Limb (tissue), 2 donors: ENCODE results near the gene TMPRSS5.
"Not testable (repeated sequence)": the region's sequence is repeated elsewhere in the genome, so short reads cannot be mapped to it uniquely, and the experiment has no call there.

ENCODE experiments used
- DNase-seq, 2 donors: peaks; one replicate each; pipeline ENCODE4 v3.0.0-alpha.2; 2016; ENCODE audit errors: extremely low spot score in 2 of 2

The TMPRSS5 gene

DNA sequence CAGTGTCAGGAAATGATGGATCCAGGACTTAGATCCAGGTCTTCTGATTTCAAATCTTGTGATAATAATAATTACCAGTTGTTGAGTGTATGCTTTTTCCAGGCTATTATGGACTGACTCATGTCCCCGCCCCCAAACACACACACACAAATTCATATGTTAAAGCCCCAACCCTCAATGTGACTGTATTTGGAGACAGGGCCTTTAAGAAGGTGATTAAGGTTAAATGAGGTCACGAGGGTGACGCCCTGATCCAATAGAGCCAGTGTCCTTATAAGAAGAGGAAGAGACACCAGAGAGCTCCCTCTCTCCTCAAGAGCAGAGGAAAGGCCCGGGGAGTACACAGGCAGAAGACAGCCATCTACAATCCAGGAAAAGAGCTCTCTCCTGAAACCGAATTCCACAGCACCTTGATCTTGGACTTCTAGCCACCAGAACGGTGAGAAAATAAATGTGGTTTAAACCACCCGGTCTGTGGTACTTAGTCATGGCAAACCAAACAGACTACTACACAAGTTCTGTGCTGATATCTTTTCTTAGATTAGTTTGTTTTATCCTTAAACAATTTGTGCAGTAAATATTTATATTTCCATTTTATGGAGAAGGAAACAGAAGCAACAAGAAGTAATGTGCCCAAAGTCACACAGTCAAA, 8.2 kb downstream of the TMPRSS5 start:
- no peak for DNase-seq

- no peak for DNase-seq
Observed at GRCh38 chr11:113697111-113697510, 9.0 kb downstream of the TMPRSS5 start.

- DNase-seq = no peak
Observed at GRCh38 chr11:113695207-113695606, 10.9 kb downstream of the TMPRSS5 start.

GRCh38 chr11:113694390-113694789, 11.7 kb downstream of the TMPRSS5 start:
- DNase-seq = no peak

DNA sequence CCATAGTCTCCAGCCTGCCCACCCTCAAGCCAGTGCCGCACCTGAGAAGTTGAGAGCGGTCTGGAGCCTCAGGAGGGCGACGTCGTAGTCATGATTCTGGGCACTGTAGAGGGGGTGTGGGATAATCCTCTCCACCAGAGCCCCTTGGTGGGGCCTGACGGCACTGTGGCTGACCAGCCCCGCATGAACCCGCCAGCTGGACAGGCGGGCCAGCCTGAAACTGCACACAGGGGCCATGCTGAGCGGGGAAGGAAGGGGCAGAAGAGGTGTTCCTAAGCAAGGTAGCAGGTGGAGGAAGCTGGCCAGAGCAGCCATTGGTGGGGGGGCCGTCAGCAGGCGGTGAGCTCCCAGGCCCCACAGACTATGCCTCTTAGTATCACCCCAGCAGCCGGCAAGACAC, 13.1 kb downstream of the TMPRSS5 start:
- DNase-seq = no peak

- DNase-seq = no peak
Observed at GRCh38 chr11:113690619-113691569, 15.2 kb downstream of the TMPRSS5 start.

- DNase-seq = no peak
Observed at GRCh38 chr11:113689768-113690618, 16.1 kb downstream of the TMPRSS5 start.

GRCh38 chr11:113685654-113686359, 20.3 kb downstream of the TMPRSS5 start:
- DNase-seq = no peak

DNA sequence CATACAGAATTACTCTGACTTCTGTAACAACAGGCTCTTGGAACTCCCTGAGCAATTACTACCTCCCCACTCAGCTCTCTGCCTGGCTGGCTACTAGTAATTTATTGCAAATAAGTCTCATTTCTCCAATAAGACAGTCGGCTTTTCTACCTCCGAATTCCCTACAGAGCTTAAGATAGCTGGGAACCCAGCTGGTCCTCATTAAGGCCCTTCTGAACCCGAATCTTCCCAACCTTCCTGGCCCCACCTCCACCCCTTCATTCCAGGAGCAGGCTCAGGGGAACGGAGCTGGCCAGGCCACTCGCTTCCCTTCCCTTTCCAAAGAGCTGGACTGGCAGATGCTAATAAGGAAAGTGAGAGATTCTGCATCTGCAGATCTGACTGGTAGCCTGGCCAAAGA, 21.6 kb downstream of the TMPRSS5 start:
- no peak for DNase-seq

DNA sequence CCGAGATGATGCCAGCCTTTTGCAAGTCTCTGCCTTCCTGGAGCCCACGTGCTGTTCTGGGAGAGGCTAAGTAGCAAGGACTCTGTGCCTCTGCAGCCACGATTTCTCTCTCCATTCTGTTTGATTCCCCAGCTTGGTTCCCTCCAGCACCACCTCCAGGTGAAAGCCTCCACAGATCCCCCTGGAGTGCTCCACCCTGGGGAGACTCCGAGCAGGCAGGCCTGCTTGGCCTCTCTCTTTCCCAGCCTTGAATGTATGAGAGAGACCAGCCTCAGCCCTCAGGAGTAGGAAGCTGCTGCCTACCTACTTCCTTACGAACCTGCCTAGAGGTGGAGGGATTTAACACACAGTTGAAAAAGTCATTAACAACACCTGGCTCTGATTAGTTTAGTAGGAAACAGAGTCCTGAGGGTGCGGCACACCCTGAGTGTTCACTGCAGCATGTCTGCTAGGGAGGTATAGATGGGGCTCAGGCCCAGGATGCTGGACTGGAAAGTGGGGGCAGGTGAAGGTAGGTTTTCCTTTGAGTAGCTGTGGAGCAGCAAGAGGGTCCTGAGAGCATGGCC, 22.5 kb downstream of the TMPRSS5 start:
- DNase-seq = no peak

GRCh38 chr11:113681711-113682413, 24.2 kb downstream of the TMPRSS5 start:
- DNase-seq = no peak

DNA sequence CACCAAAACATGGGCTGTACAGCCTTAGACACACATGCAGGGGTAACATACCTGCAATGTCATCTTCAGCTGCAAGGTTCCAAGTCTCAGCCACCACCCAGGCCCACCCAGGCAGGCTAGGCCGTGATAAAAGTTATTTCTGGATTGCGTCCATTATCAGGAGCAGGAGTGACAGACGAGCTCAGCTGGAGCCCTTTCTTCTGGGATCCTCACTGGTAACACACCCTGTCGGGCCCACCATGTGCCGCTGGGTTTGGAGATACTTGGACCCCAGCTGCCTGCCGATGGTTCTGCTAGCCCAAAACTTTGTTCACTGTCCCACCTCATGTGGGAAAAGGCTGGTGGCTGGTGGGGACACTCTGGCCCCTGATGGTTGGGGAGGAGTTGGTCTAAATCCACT, 24.8 kb downstream of the TMPRSS5 start:
- DNase-seq = no peak

- no peak for DNase-seq
Observed at GRCh38 chr11:113677685-113678084, 28.4 kb downstream of the TMPRSS5 start.

- DNase-seq = no peak
Observed at GRCh38 chr11:113675565-113675964, 30.5 kb downstream of the TMPRSS5 start.

- no peak for DNase-seq
Observed at GRCh38 chr11:113675003-113675561, 31.0 kb downstream of the TMPRSS5 start.

DNA sequence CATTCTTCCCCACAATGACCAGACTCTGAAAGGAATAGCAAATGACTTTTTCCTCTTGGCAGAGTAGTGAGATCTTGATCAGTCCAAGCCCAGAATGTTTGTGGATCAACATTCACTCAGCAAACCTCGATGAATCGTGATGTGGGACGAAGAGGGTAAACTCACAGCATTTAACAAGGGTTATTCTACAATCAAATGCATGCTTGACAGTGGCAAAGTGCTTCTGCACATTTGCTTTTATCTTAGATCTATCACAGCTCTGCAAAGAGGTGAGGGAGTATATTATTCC, 31.8 kb downstream of the TMPRSS5 start:
- DNase-seq = no peak

- no peak for DNase-seq
Observed at GRCh38 chr11:113673550-113674396, 32.3 kb downstream of the TMPRSS5 start.

DNA sequence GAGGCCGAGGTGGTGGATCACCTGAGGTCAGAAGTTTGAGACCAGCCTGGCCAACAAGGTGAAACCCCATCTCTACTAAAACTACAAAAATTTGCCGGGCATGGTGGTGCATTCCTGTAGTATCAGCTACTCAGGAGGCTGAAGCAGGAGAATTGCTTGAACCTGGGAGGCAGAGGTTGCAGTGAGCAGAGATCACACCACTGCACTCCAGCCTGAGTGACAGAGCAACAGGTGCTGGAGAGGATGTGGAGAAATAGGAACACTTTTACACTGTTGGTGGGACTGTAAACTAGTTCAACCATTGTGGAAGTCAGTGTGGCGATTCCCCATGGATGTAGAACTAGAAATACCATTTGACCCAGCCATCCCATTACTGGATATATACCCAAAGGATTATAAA, 34.2 kb downstream of the TMPRSS5 start:
- DNase-seq = not testable (repeated sequence)

DNA sequence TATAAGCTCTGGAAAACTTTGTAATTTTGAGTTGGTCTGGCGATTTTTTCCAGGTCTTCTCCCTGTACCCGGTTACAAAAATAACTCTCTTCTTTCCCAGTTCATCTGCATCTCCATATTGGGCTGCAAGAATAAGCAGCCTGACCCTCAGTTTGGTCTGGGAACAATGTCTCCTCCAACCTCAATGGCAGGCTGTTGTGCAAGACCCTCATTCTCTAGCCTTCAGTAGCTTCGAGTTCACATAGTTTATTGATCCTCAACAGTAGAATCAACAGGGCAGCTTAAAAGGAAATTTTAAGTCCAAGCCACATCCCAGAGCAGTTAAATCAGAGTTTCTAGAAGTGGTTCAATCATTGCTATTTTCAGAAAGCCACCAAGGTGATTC, 35.3 kb downstream of the TMPRSS5 start:
- no peak for DNase-seq
